NCI-H526 (cell line): ENCODE results near the gene BOD1.
A peak's percentile ranks its signal among the peaks of the same experiment; 100 is the strongest.

Experiments used
- DNase-seq, 2 experiments: peaks; one replicate each; lab custom pipeline; 2025; lab: John Stamatoyannopoulos, UW

BOD1 gene

DNA sequence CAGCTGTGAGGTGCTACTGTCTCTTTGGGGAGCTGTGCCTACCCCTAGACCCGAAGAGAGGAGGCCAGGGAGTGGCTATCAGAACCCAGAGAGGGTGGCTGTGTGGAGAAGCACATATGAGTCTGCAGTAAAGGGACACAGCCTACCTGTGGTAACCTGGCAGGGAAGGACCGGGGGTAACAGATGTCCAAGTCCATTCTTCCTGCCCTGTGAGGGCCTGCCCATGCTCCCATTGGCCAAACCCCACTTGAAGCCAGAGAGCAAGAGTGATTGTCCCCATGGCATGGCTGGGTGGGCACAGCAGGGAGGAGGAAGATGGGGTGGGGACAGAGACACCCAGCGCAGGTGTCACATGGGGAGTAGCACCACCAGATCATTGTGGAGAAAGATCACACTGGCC is 39.3 kb downstream of the BOD1 start:
- no peak for DNase-seq

DNA sequence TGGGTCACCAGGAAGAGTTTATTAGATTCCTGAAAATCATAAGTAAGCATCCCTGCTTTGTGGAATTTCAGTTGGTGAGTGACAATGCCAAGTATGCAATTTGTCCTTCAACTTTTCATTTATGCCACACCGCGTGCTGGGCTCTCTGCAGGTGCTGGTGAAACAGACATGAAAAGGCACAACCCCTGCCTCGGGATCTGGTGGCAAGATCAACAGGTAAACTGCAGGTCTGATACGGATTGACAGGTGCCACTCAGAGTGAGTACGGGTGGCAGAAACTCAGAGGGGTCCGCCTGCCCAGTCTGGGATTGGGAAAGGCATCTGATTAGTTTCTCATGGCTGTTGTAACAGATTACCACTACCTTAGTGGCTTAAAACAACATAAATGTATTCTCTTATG is 40.5 kb downstream of the BOD1 start:
- DNase-seq: no peak

GRCh38 chr5:173574983-173575382 is 41.5 kb downstream of the BOD1 start:
- no peak for DNase-seq

DNA sequence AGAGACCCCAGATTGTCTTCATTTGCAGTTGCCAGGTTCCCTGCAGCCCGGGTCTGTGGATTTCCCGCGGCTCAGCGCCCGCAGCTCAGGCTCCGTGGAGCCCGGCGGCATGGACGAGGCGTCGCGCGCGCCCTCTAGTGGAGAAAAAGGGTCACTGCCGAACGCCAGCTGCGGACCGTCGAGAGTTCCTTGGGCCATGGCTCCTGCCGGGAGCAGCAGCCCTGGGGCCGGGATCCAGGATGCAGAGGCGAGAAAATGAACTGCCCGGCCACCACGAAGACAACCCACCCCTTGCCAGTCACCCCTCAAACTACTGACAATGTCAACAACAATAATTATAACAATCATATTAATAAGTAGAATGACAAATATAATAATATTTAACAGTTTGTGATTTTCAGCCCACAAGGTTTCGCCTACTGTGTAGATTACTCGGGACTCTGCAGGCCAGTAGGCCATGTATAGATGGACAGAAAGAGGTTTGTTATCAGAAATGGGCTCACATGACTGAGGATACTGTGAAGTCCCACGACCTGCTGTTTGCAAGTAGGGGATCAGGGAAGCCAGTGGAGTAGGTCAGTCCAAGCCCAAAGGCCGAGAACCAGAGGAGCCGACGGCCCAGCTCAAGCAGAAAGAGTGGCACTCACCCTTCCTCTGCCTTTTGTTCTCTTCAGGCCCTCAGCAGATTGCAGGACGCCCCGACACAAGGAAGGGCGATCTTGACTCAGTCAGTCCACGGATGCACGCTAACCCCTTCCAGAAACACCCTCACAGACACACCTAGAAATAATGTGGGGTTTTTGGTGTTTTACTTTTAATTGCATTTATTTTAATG is 43.1 kb downstream of the BOD1 start:
- peak in 1 of 2 experiments; percentile 71 for DNase-seq

- DNase-seq: no peak
These were observed 43.9 kb downstream of the BOD1 start for GRCh38 chr5:173572431-173573125.

DNA sequence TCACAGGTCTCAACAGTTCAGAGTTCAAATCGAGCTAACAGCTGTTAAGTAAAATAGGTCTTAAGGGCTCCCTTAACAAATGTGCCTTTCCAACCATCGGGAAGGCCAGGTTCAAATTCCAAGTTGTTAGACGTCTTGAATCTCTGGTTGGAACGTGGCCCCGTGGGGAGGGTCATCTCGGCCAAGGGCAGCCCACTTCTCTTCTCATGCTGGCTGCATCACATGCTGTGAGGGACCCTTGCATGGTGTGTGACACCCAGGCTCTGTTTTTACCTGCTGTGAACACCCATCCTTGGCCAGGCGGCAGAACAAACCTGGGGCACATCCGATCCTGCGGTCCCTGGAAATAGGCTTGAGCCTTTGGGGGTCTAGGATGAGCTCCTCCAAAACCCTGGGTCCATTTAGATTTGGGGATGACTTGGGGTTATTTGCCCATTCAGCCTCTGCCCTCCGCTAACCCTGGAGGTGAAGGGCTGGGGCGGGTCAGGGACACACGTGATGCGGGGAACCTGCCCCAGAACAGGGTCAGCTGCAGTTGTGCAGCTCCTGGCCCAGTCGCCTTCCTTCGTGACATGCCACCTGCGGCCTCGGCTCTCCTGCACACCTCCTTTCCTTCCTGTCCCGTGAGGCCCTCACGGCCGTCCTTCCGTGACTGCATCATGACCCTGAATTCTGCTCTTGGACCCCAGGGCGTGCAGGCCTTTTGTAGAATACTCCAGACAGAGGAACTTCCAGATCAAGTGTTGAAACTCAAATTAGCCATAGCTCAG is 45.9 kb downstream of the BOD1 start:
- no peak for DNase-seq

- DNase-seq: no peak
These were observed 47.7 kb downstream of the BOD1 start for GRCh38 chr5:173568703-173569102.

DNA sequence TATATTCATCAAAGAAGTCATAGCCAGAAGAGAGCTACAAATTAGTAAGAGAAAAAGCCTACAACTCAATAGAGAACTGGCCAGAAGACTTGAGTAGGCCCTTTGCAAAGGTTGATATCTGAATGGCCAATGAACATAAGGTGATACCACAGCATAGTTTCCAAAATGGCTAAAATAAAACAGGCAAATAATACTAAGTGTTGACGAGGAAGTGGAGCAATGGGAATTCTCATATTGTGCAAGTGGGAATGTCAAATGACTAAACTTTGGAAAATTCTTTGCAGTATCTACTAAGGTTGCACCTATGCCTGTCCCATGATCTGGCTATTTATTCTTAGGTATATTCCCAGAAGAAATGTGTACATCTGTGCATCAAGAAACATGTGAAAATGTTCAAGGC is 48.3 kb downstream of the BOD1 start:
- no peak for DNase-seq

DNA sequence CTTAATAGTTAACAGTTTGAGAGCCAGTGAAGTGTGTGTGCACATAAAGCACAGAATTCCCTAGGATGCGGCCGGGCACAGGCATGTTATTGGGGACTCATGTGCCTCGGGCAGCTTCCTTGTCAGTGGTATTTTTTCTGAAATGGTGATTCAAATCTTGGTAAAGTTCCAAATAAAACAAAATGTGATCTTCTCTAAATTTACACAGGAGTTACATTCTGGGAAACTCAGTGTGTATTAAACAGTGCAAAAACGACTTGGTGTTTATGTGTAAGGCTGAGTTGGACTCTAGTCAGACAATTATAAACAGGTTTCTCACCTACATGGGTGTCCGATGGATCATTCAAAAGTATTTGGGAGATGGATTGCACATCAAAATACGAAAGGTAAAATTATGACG is 48.9 kb downstream of the BOD1 start:
- DNase-seq: no peak

DNA sequence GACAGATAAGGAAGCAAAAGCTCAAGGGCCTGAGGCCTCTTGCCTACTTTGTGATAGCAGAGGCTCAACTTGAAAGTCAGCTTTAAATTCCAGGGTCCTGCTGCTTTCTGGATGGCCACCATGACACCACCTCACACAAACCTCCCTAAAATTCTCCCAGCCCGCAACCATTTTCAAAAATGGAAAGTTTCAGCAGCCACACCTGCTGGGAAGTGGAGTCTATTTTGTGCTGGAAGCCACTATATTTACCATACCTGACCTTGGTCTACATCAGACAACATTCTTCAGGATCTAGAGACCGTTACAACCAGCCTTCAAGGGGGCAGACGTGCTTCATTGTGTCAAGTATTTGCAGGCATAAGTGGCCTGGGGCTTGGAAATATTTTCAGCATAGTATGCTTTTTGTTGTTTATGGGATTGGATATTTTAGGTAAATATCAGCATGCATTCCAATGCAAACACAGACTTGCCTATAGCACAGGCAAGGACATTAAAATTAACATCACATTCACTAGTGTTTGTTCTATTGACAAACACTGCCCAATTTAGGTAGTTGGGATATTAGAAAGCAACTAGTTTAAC is 50.9 kb downstream of the BOD1 start:
- DNase-seq: no peak

DNA sequence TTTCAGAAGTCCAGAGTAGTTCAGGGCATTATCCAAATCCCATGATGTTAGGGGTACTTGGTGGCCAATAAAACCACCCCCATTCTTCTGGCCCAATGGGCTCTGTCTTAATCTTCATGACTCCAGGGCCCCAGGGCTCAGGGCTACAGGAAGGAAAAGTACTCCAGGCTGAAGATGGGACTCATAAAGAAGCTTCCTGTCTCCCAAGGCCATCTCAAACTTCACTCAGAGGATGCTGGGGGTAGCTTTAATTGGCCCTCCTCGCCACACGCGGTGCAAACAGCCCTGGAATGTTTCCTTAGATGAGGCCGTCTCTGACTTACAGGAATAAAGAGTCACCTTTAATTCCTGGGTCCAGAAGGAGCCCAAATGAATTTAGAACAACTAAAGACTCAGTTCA is 52.3 kb downstream of the BOD1 start:
- DNase-seq: no peak

DNA sequence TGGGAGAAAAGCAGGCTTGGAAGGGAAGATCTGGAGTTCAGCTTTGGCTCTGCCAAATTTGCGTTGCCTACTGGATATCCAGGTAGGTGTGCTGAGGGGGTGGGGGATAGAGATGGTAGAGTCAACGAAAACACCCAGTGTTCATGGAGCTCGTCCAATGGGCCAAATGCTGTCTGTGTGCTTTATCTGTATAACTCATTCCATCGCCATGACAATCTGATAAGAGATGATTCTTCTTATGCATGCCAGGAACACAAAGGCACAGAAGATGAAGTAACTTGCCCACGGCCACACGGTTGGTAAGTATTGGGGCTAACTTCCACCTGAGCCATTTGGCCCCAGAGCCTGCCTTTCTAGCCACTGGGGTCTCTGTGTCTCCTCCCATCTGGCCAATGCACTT is 53.2 kb downstream of the BOD1 start:
- DNase-seq: no peak

DNA sequence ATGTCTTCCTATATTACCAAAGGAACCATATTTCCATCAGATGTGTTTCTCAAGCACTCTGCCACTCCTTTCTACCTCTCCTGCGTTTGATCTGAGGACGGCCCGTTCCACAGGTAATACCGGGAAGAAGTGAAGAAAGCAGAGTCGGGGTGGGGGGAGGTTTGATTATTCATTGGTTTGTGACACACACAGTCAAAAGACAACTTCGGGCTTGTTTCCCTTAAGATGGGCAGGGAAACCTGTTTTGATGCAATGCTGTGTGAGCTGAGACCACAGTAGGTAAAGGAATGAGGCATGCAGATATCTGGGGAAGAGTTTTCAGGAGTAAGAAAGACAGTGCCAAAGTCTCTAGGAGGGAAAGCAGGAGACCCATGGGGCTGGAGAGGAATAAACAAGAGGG is 54.0 kb downstream of the BOD1 start:
- DNase-seq: no peak
